Inflammatory macrophage (primary cell): ENCODE measurements around the gene C14orf39.

Experiments used
- DNase-seq, 2 donors: peaks; one replicate each; pipeline ENCODE4 v3.0.0-alpha.2; 2020 to 2022
- total RNA-seq, 18 experiments: gene quantifications; one replicate each; lab custom pipeline; 2026; ENCODE audit warnings: mixed read lengths in 6 of 18, inconsistent platforms in 2 of 18; lab: John Stamatoyannopoulos, UW

Gene C14orf39
- 0 to 0.13 (median 0) reads per million in 18 experiments for total RNA-seq

- no peak for DNase-seq
These were observed at the start of gene C14orf39 for GRCh38 chr14:60485598-60486251. Gene C14orf39 (minus strand): TSS chr14:60486063. CDS start chr14:60485078, 985 bp downstream.

GRCh38 chr14:60532442-60532841 lies 46.6 kb upstream of the C14orf39 start:
- no peak for DNase-seq

- no peak for DNase-seq
These were observed 29.8 kb upstream of the C14orf39 start for GRCh38 chr14:60515511-60516289.

GRCh38 chr14:60514741-60515491 lies 29.1 kb upstream of the C14orf39 start:
- no peak for DNase-seq

- no peak for DNase-seq
These were observed 28.5 kb upstream of the C14orf39 start for GRCh38 chr14:60514378-60514740.

GRCh38 chr14:60512973-60513571 lies 27.2 kb upstream of the C14orf39 start:
- DNase-seq, result no peak

GRCh38 chr14:60512126-60512525 lies 26.3 kb upstream of the C14orf39 start:
- DNase-seq, result no peak

GRCh38 chr14:60510951-60511599 lies 25.2 kb upstream of the C14orf39 start:
- no peak for DNase-seq

- DNase-seq, result no peak
These were observed 24.5 kb upstream of the C14orf39 start for GRCh38 chr14:60510254-60510950.

- DNase-seq, result no peak
These were observed 23.8 kb upstream of the C14orf39 start for GRCh38 chr14:60509438-60510253.

GRCh38 chr14:60508707-60509437 lies 23.0 kb upstream of the C14orf39 start, which contains the start of gene SIX6:
Gene SIX6 (plus strand): TSS chr14:60509146. CDS start chr14:60509399, 253 bp downstream.
- no peak for DNase-seq

GRCh38 chr14:60508363-60508706 lies 22.5 kb upstream of the C14orf39 start:
- DNase-seq, result no peak

- no peak for DNase-seq
These were observed 21.3 kb upstream of the C14orf39 start for GRCh38 chr14:60506985-60507829.

GRCh38 chr14:60506462-60506984 lies 20.7 kb upstream of the C14orf39 start:
- no peak for DNase-seq

- DNase-seq, result no peak
These were observed 20.1 kb upstream of the C14orf39 start for GRCh38 chr14:60506010-60506409.

- no peak for DNase-seq
These were observed 19.6 kb upstream of the C14orf39 start for GRCh38 chr14:60505448-60505847.

GRCh38 chr14:60502541-60502940 lies 16.7 kb upstream of the C14orf39 start:
- no peak for DNase-seq

GRCh38 chr14:60495946-60496345 lies 10.1 kb upstream of the C14orf39 start:
- no peak for DNase-seq

GRCh38 chr14:60490270-60490669 lies 4.4 kb upstream of the C14orf39 start:
- no peak for DNase-seq
